HG03039 (cell line): ENCODE measurements around the gene ROR1.

ENCODE experiments used
- ATAC-seq: cut with Tn5 transposase; IDR thresholded peaks from one replicate; pipeline ENCODE4 v1.9.1; 2021; ENCODE audit warnings: mild to moderate bottlenecking, moderate library complexity; ENCODE audit not compliant: unreplicated experiment

ROR1 gene

GRCh38 chr1:63849149-63849548 is 75.3 kb downstream of the ROR1 start:
- ATAC-seq, result no peak

GRCh38 chr1:63854091-63854490 is 80.3 kb downstream of the ROR1 start:
- no peak for ATAC-seq

GRCh38 chr1:63855942-63856341 is 82.1 kb downstream of the ROR1 start:
- no peak for ATAC-seq

GRCh38 chr1:63856924-63857323 is 83.1 kb downstream of the ROR1 start:
- no peak for ATAC-seq

GRCh38 chr1:63857478-63857877 is 83.7 kb downstream of the ROR1 start:
- no peak for ATAC-seq

- no peak for ATAC-seq
Measured at GRCh38 chr1:63858153-63858552, 84.3 kb downstream of the ROR1 start.

GRCh38 chr1:63859480-63860275 is 85.9 kb downstream of the ROR1 start:
- no peak for ATAC-seq

- ATAC-seq, result no peak
Measured at GRCh38 chr1:63861052-63861691, 87.4 kb downstream of the ROR1 start.

- no peak for ATAC-seq
Measured at GRCh38 chr1:63863145-63863544, 89.3 kb downstream of the ROR1 start.

- no peak for ATAC-seq
Measured at GRCh38 chr1:63864224-63864641, 90.4 kb downstream of the ROR1 start.

GRCh38 chr1:63865561-63865960 is 91.7 kb downstream of the ROR1 start:
- ATAC-seq, result no peak

- no peak for ATAC-seq
Measured at GRCh38 chr1:63866084-63866483, 92.3 kb downstream of the ROR1 start.

GRCh38 chr1:63867429-63868176 is 93.8 kb downstream of the ROR1 start:
- ATAC-seq, result no peak

GRCh38 chr1:63868268-63868781 is 94.5 kb downstream of the ROR1 start:
- ATAC-seq, result no peak

GRCh38 chr1:63870152-63870551 is 96.3 kb downstream of the ROR1 start:
- ATAC-seq, result no peak

- ATAC-seq, result no peak
Measured at GRCh38 chr1:63871463-63871862, 97.6 kb downstream of the ROR1 start.

GRCh38 chr1:63873751-63874150 is 99.9 kb downstream of the ROR1 start:
- ATAC-seq, result no peak

- ATAC-seq, result no peak
Measured at GRCh38 chr1:63874278-63874880, 100.6 kb downstream of the ROR1 start.

GRCh38 chr1:63875636-63876035 is 101.8 kb downstream of the ROR1 start:
- ATAC-seq, result no peak

- ATAC-seq, result no peak
Measured at GRCh38 chr1:63877021-63877767, 103.4 kb downstream of the ROR1 start.
